HepG2 (cell line): ENCODE data around the gene CCNQ. TPM values are rescaled to one million over a fixed set of nuclear protein-coding genes. Genes with fewer than 3 reads are reported as not detected.

Experiments used
- CBX5 ChIP-seq: sonication (generic); formaldehyde crosslinking; IDR thresholded peaks from 2 replicates; pipeline ENCODE4 v1.4.0; 2020; ENCODE audit warnings: missing genetic modification reagents, borderline replicate concordance
- DPF2 ChIP-seq: sonication (generic); formaldehyde crosslinking; IDR thresholded peaks from 2 replicates; pipeline ENCODE4 v1.4.0; 2020; ENCODE audit warnings: mild to moderate bottlenecking, low read depth, missing genetic modification reagents, borderline replicate concordance
- GATAD1 ChIP-seq: IDR thresholded peaks from 2 replicates; pipeline ENCODE4 v1.6.1; 2016; ENCODE audit warnings: missing genetic modification reagents, missing compliant biosample characterization
- HOXD1 ChIP-seq: sonication (generic); formaldehyde crosslinking; IDR thresholded peaks from 2 replicates; pipeline ENCODE4 v1.5.0; 2020; ENCODE audit warnings: missing genetic modification reagents
- IRF2 ChIP-seq: IDR thresholded peaks from 2 replicates; pipeline ENCODE4 v1.6.1; 2018; ENCODE audit warnings: missing genetic modification reagents, missing compliant biosample characterization
- LCORL ChIP-seq, 2 experiments: fragments of 450-650 bp in 1 of 2; sonication (generic) in 1 of 2; formaldehyde crosslinking in 1 of 2; IDR thresholded peaks; 2 replicates each; pipeline versions ENCODE4 v1.5.0 to v1.6.1; 2017 to 2020; ENCODE audit warnings: antibody characterized with exemption in 1 of 2, missing genetic modification reagents in 1 of 2
- TSC22D2 ChIP-seq: sonication (generic); formaldehyde crosslinking; IDR thresholded peaks from 2 replicates; pipeline ENCODE4 v1.5.1; 2020; ENCODE audit warnings: missing genetic modification reagents, mild to moderate bottlenecking, borderline replicate concordance
- ZFY ChIP-seq: sonication (generic); formaldehyde crosslinking; IDR thresholded peaks from 2 replicates; pipeline ENCODE4 v1.4.0; 2020; ENCODE audit warnings: missing genetic modification reagents
- ZNF367 ChIP-seq: sonication (generic); formaldehyde crosslinking; IDR thresholded peaks from 2 replicates; pipeline ENCODE4 v1.4.0; 2020; ENCODE audit warnings: missing genetic modification reagents, borderline replicate concordance
- ZNF619 ChIP-seq: sonication (generic); formaldehyde crosslinking; IDR thresholded peaks from 2 replicates; pipeline ENCODE4 v1.4.0; 2020; ENCODE audit warnings: mild to moderate bottlenecking, missing genetic modification reagents
- ZSCAN20 ChIP-seq: sonication (generic); formaldehyde crosslinking; IDR thresholded peaks from 2 replicates; pipeline ENCODE4 v1.4.0; 2020; ENCODE audit warnings: missing genetic modification reagents, mild to moderate bottlenecking, borderline replicate concordance
- polyA plus RNA-seq, 8 experiments: library from polyadenylated mRNA; depleted of rRNA in 3 of 8; stranded (reverse) in 7 of 8; unstranded in 1 of 8; fragments of >200 nt; fragmentation: Illumina TruSeq in 4 of 8; extraction: Trizol in 4 of 8; gene quantifications; 2 replicates each; pipeline versions ENCODE4 v1.2.1 to v1.2.3, GENCODE V29; 2011 to 2016; ENCODE audit warnings: low read depth in 4 of 8, missing spikeins in 1 of 8, mixed read lengths in 1 of 8; ENCODE audit not compliant: insufficient read depth in 1 of 8
- total RNA-seq, 5 experiments: library from RNA; depleted of rRNA; stranded (reverse); fragments of >200 nt; fragmentation: Illumina TruSeq; extraction: Trizol; gene quantifications; 2 replicates each; pipeline ENCODE4 v1.2.3, GENCODE V29; 2016; ENCODE audit warnings: low read depth in 1 of 5
- TF ChIP-seq, protein P1 (sequence below): sonication (generic); formaldehyde crosslinking; IDR thresholded peaks from 2 replicates; pipeline ENCODE4 v1.4.0; 2020; ENCODE audit warnings: missing genetic modification reagents, mild to moderate bottlenecking, borderline replicate concordance
- TF ChIP-seq, protein P2 (sequence below): sonication (generic); formaldehyde crosslinking; IDR thresholded peaks from 2 replicates; pipeline ENCODE4 v1.8.1; 2023; ENCODE audit warnings: mild to moderate bottlenecking, missing genetic modification reagents, borderline replicate concordance
- TF ChIP-seq, protein P3 (sequence below): sonication (generic); formaldehyde crosslinking; IDR thresholded peaks from 2 replicates; pipeline ENCODE4 v1.8.0; 2022; ENCODE audit warnings: mild to moderate bottlenecking, missing genetic modification reagents, moderate library complexity
- TF ChIP-seq, protein P4 (sequence below): sonication (generic); formaldehyde crosslinking; IDR thresholded peaks from 2 replicates; pipeline ENCODE4 v1.9.0; 2021; ENCODE audit warnings: mild to moderate bottlenecking, missing genetic modification reagents
- TF ChIP-seq, protein P5 (sequence below): sonication (generic); formaldehyde crosslinking; IDR thresholded peaks from 2 replicates; pipeline ENCODE4 v1.5.0; 2020; ENCODE audit warnings: missing genetic modification reagents

Gene CCNQ
- total and polyA plus RNA-seq, 2 of the 13 experiments (the other 11 are each of a cell fraction or from before 2014, with no cell fraction given), result 15.0 to 25.5 TPM

DNA sequence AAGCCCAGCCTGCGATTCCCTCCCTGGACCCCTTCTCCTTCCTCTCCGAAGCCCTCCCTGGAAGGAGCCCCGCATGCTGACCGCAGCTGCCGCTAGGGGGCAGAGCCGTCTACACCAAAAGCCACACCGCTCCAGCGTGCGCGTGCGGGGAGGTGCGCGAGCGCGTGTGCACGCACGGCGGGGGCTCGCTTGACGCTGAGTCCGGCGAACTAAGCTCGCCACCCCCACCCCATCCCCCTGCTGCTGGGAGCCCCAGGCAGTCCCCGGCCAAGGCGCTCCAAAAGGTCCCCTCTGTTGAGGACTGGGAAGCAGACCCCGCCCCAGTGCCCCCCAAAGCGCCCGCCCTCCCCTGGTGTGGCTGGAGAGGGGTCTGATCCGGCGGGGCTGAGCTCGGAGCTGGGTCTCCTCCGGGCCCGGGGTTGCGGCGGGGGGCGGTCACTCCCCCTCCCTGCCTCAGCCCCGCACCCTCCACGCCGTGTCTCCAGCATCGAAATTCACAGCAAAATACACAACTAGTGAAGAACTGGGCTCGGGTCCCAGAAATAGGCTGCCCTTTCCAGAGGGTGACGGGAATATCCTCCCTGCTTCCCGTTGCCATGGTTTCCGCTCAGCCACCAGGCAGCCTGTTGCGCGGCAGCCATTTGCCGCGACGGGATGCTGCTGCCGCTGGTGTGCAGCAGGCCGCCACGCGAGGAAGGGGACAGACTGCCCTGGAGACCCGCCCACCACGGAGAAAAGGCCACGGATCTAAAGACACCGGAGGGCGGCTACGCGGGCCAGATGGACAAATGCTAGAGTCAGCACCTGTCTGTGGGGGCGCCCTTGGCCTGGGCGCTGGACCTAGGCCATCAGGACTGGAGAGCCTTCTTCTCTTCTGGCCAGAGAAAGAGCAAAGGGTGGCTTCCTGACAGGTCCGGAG lies 11.2 kb upstream of the CCNQ start (continued):
- TF ChIP-seq HOXD1 (CRISPR knock-in tag) (no peak; the same call in 1 of the 2 replicates), GATAD1 (CRISPR knock-in tag) (peak; percentile 60; the same call in 1 of the 2 replicates), DPF2 (CRISPR knock-in tag) (no peak), LCORL (IDR thresholded peaks at IDR 0.05) (no peak), LCORL (CRISPR knock-in tag; IDR thresholded peaks at IDR 0.05) (0 out of 2 replicates have a peak, but pooled peaks have one; percentile 27), ZFY (peak; percentile 44; the same call in 1 of the 2 replicates), ZNF619 (CRISPR knock-in tag) (no peak), ZNF367 (CRISPR knock-in tag) (no peak), TSC22D2 (CRISPR knock-in tag) (no peak), IRF2 (CRISPR knock-in tag) (peak; percentile 65; the same call in 1 of the 2 replicates), CBX5 (no peak), ZSCAN20 (CRISPR knock-in tag) (no peak)
- TF ChIP-seq, protein P1, sequence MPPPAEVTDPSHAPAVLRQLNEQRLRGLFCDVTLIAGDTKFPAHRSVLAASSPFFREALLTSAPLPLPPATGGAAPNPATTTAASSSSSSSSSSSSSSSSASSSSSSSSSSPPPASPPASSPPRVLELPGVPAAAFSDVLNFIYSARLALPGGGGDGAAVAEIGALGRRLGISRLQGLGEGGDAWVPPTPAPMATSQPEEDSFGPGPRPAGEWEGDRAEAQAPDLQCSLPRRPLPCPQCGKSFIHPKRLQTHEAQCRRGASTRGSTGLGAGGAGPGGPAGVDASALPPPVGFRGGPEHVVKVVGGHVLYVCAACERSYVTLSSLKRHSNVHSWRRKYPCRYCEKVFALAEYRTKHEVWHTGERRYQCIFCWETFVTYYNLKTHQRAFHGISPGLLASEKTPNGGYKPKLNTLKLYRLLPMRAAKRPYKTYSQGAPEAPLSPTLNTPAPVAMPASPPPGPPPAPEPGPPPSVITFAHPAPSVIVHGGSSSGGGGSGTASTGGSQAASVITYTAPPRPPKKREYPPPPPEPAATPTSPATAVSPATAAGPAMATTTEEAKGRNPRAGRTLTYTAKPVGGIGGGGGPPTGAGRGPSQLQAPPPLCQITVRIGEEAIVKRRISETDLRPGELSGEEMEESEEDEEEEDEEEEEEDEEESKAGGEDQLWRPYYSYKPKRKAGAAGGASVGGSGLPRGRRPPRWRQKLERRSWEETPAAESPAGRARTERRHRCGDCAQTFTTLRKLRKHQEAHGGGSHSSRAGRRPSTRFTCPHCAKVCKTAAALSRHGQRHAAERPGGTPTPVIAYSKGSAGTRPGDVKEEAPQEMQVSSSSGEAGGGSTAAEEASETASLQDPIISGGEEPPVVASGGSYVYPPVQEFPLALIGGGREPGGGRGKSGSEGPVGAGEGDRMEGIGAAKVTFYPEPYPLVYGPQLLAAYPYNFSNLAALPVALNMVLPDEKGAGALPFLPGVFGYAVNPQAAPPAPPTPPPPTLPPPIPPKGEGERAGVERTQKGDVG (CRISPR knock-in tag), result no peak
- TF ChIP-seq, protein P2, sequence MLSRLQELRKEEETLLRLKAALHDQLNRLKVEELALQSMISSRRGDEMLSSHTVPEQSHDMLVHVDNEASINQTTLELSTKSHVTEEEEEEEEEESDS (CRISPR knock-in tag), result no peak
- TF ChIP-seq, protein P3, sequence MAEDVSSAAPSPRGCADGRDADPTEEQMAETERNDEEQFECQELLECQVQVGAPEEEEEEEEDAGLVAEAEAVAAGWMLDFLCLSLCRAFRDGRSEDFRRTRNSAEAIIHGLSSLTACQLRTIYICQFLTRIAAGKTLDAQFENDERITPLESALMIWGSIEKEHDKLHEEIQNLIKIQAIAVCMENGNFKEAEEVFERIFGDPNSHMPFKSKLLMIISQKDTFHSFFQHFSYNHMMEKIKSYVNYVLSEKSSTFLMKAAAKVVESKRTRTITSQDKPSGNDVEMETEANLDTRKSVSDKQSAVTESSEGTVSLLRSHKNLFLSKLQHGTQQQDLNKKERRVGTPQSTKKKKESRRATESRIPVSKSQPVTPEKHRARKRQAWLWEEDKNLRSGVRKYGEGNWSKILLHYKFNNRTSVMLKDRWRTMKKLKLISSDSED, result no peak
- TF ChIP-seq, protein P4, sequence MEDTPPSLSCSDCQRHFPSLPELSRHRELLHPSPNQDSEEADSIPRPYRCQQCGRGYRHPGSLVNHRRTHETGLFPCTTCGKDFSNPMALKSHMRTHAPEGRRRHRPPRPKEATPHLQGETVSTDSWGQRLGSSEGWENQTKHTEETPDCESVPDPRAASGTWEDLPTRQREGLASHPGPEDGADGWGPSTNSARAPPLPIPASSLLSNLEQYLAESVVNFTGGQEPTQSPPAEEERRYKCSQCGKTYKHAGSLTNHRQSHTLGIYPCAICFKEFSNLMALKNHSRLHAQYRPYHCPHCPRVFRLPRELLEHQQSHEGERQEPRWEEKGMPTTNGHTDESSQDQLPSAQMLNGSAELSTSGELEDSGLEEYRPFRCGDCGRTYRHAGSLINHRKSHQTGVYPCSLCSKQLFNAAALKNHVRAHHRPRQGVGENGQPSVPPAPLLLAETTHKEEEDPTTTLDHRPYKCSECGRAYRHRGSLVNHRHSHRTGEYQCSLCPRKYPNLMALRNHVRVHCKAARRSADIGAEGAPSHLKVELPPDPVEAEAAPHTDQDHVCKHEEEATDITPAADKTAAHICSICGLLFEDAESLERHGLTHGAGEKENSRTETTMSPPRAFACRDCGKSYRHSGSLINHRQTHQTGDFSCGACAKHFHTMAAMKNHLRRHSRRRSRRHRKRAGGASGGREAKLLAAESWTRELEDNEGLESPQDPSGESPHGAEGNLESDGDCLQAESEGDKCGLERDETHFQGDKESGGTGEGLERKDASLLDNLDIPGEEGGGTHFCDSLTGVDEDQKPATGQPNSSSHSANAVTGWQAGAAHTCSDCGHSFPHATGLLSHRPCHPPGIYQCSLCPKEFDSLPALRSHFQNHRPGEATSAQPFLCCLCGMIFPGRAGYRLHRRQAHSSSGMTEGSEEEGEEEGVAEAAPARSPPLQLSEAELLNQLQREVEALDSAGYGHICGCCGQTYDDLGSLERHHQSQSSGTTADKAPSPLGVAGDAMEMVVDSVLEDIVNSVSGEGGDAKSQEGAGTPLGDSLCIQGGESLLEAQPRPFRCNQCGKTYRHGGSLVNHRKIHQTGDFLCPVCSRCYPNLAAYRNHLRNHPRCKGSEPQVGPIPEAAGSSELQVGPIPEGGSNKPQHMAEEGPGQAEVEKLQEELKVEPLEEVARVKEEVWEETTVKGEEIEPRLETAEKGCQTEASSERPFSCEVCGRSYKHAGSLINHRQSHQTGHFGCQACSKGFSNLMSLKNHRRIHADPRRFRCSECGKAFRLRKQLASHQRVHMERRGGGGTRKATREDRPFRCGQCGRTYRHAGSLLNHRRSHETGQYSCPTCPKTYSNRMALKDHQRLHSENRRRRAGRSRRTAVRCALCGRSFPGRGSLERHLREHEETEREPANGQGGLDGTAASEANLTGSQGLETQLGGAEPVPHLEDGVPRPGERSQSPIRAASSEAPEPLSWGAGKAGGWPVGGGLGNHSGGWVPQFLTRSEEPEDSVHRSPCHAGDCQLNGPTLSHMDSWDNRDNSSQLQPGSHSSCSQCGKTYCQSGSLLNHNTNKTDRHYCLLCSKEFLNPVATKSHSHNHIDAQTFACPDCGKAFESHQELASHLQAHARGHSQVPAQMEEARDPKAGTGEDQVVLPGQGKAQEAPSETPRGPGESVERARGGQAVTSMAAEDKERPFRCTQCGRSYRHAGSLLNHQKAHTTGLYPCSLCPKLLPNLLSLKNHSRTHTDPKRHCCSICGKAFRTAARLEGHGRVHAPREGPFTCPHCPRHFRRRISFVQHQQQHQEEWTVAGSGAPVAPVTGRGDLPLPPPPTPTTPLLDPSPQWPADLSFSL, result no peak
- TF ChIP-seq, protein P5, sequence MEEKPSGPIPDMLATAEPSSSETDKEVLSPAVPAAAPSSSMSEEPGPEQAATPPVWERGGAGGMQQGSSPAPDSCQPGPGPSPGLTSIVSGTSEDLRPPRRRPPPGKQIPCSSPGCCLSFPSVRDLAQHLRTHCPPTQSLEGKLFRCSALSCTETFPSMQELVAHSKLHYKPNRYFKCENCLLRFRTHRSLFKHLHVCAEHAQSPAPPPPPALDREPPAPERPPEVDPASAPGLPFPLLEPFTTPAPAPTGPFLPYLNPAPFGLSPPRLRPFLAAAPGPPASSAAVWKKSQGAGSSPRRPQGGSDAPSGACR (CRISPR knock-in tag), result no peak
